SK-N-SH treated with all-trans-retinoic acid at 6 μM for 48 hours (cell line): Measurements from ENCODE around the gene NOLC1.

ENCODE experiments used
- ATAC-seq: fragments of 200-7000 bp; cut with Tn5 transposase; 3 replicates; pipeline ENCODE4 v1.9.1; 2020; ENCODE audit warnings: mild to moderate bottlenecking, moderate library complexity
- ARNTL ChIP-seq: fragments of 450-650 bp; formaldehyde crosslinking; IDR thresholded peaks from 2 replicates; pipeline ENCODE4 v1.5.0; 2020; ENCODE audit warnings: low read depth, mild to moderate bottlenecking, moderate library complexity, borderline replicate concordance
- BACH2 ChIP-seq: fragments of 250-450 bp; sonication (Bioruptor Pico); IDR thresholded peaks from 2 replicates; pipeline ENCODE4 v1.9.0; 2021; ENCODE audit warnings: mild to moderate bottlenecking, borderline replicate concordance
- CREB5 ChIP-seq: fragments of 250-450 bp; sonication (Bioruptor Pico); IDR thresholded peaks from 2 replicates; pipeline ENCODE4 v1.5.1; 2020; ENCODE audit warnings: low read depth, mild to moderate bottlenecking, moderate library complexity
- CSDC2 ChIP-seq: fragments of 250-450 bp; sonication (Bioruptor Pico); IDR thresholded peaks from 2 replicates; pipeline ENCODE4 v1.5.0; 2020; ENCODE audit warnings: mild to moderate bottlenecking, moderate library complexity
- CSRNP3 ChIP-seq: fragments of 250-450 bp; sonication (Bioruptor Pico); IDR thresholded peaks from 2 replicates; pipeline ENCODE4 v1.5.1; 2021; ENCODE audit warnings: mild to moderate bottlenecking, moderate library complexity
- ESRRG ChIP-seq: fragments of 250-450 bp; sonication (Bioruptor Pico); IDR thresholded peaks from 2 replicates; pipeline ENCODE4 v1.6.1; 2021; ENCODE audit warnings: mild to moderate bottlenecking
- GLIS3 ChIP-seq: fragments of 250-450 bp; sonication (Bioruptor Pico); IDR thresholded peaks from 2 replicates; pipeline ENCODE4 v1.5.0; 2020; ENCODE audit warnings: mild to moderate bottlenecking, moderate library complexity
- ISL1 ChIP-seq: fragments of 250-450 bp; sonication (Bioruptor Pico); IDR thresholded peaks from 2 replicates; pipeline ENCODE4 v2.1.2; 2022; ENCODE audit warnings: mild to moderate bottlenecking, moderate library complexity
- OSR1 ChIP-seq: fragments of 250-450 bp; sonication (Bioruptor Pico); IDR thresholded peaks from 2 replicates; pipeline ENCODE4 v1.8.0; 2022; ENCODE audit warnings: moderate library complexity, mild to moderate bottlenecking, inconsistent platforms
- POU6F1 ChIP-seq: fragments of 250-450 bp; sonication (Bioruptor Pico); IDR thresholded peaks from 2 replicates; pipeline ENCODE4 v1.8.0; 2021; ENCODE audit warnings: low read depth, mild to moderate bottlenecking, moderate library complexity, borderline replicate concordance
- PPARA ChIP-seq: fragments of 250-450 bp; sonication (Bioruptor Pico); IDR thresholded peaks from 2 replicates; pipeline ENCODE4 v1.5.0; 2020; ENCODE audit warnings: mild to moderate bottlenecking, borderline replicate concordance
- RARB ChIP-seq: fragments of 250-450 bp; sonication (Bioruptor Pico); IDR thresholded peaks from 2 replicates; pipeline ENCODE4 v1.8.0; 2021; ENCODE audit warnings: mild to moderate bottlenecking, moderate library complexity
- TCF4 ChIP-seq: fragments of 250-450 bp; sonication (Bioruptor Pico); IDR thresholded peaks from 2 replicates; pipeline ENCODE4 v1.8.0; 2021; ENCODE audit warnings: mild to moderate bottlenecking, moderate library complexity, borderline replicate concordance
- TOX ChIP-seq: fragments of 250-450 bp; sonication (Bioruptor Pico); IDR thresholded peaks from 2 replicates; pipeline ENCODE4 v1.8.0; 2021; ENCODE audit warnings: mild to moderate bottlenecking, moderate library complexity, borderline replicate concordance
- TSHZ2 ChIP-seq: fragments of 250-450 bp; sonication (Bioruptor Pico); IDR thresholded peaks from 2 replicates; pipeline ENCODE4 v1.5.0; 2020; ENCODE audit warnings: mild to moderate bottlenecking, moderate library complexity
- ZC3H10 ChIP-seq: fragments of 250-450 bp; sonication (Bioruptor Pico); IDR thresholded peaks from 2 replicates; pipeline ENCODE4 v1.5.1; 2021; ENCODE audit warnings: mild to moderate bottlenecking, moderate library complexity
- ZFP3 ChIP-seq: fragments of 250-450 bp; sonication (Bioruptor Pico); IDR thresholded peaks from 2 replicates; pipeline ENCODE4 v1.5.0; 2020; ENCODE audit warnings: mild to moderate bottlenecking, moderate library complexity
- ZNF565 ChIP-seq: fragments of 450-650 bp; formaldehyde crosslinking; conservative IDR thresholded peaks from 2 replicates; pipeline ENCODE4 v1.5.0; 2020; ENCODE audit warnings: low read depth, mild to moderate bottlenecking, moderate library complexity
- ZNF70 ChIP-seq: fragments of 450-650 bp; formaldehyde crosslinking; IDR thresholded peaks from 2 replicates; pipeline ENCODE4 v1.5.0; 2020; ENCODE audit warnings: mild to moderate bottlenecking, moderate library complexity
- ZNF8 ChIP-seq: fragments of 450-650 bp; formaldehyde crosslinking; IDR thresholded peaks from 2 replicates; pipeline ENCODE4 v1.5.0; 2020; ENCODE audit warnings: mild to moderate bottlenecking, moderate library complexity
- TF ChIP-seq, protein P1 (sequence below): fragments of 250-450 bp; sonication (Bioruptor Pico); IDR thresholded peaks from 2 replicates; pipeline ENCODE4 v1.8.0; 2020; ENCODE audit warnings: mild to moderate bottlenecking, moderate library complexity, borderline replicate concordance

NOLC1 gene

GRCh38 chr10:102163342-102163989 lies 11.3 kb downstream of the NOLC1 start:
- TF ChIP-seq ZNF70 (CRISPR knock-in tag) (no peak), TOX (CRISPR knock-in tag) (no peak), POU6F1 (no peak), ARNTL (CRISPR knock-in tag) (no peak), ZNF8 (no peak), ZC3H10 (CRISPR knock-in tag) (no peak), CREB5 (CRISPR knock-in tag) (no peak), ESRRG (CRISPR knock-in tag) (no peak), ZNF565 (CRISPR knock-in tag) (no peak), OSR1 (CRISPR knock-in tag) (no peak), CSDC2 (CRISPR knock-in tag) (no peak), BACH2 (CRISPR knock-in tag) (no peak), CSRNP3 (CRISPR knock-in tag) (no peak), TSHZ2 (no peak), ISL1 (CRISPR knock-in tag) (no peak), TCF4 (CRISPR knock-in tag) (no peak), GLIS3 (no peak), ZFP3 (CRISPR knock-in tag) (no peak)
- TF ChIP-seq, protein P1, sequence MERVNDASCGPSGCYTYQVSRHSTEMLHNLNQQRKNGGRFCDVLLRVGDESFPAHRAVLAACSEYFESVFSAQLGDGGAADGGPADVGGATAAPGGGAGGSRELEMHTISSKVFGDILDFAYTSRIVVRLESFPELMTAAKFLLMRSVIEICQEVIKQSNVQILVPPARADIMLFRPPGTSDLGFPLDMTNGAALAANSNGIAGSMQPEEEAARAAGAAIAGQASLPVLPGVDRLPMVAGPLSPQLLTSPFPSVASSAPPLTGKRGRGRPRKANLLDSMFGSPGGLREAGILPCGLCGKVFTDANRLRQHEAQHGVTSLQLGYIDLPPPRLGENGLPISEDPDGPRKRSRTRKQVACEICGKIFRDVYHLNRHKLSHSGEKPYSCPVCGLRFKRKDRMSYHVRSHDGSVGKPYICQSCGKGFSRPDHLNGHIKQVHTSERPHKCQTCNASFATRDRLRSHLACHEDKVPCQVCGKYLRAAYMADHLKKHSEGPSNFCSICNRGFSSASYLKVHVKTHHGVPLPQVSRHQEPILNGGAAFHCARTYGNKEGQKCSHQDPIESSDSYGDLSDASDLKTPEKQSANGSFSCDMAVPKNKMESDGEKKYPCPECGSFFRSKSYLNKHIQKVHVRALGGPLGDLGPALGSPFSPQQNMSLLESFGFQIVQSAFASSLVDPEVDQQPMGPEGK (CRISPR knock-in tag): no peak
- ATAC-seq: no peak

GRCh38 chr10:102167861-102168260 lies 15.7 kb downstream of the NOLC1 start:
- ATAC-seq: no peak
- TF ChIP-seq POU6F1 (no peak), PPARA (no peak), RARB (CRISPR knock-in tag) (no peak), CSDC2 (CRISPR knock-in tag) (no peak), TCF4 (CRISPR knock-in tag) (no peak), BACH2 (CRISPR knock-in tag) (no peak), TOX (CRISPR knock-in tag) (no peak), ZFP3 (CRISPR knock-in tag) (no peak)
- TF ChIP-seq, all 23 proteins: peak for 0
